ENCODE results near the gene ZNF609.
"Not testable (repeated sequence)": the region's sequence is repeated elsewhere in the genome, so short reads cannot be mapped to it uniquely, and the experiment has no call there.

Gene ZNF609

DNA sequence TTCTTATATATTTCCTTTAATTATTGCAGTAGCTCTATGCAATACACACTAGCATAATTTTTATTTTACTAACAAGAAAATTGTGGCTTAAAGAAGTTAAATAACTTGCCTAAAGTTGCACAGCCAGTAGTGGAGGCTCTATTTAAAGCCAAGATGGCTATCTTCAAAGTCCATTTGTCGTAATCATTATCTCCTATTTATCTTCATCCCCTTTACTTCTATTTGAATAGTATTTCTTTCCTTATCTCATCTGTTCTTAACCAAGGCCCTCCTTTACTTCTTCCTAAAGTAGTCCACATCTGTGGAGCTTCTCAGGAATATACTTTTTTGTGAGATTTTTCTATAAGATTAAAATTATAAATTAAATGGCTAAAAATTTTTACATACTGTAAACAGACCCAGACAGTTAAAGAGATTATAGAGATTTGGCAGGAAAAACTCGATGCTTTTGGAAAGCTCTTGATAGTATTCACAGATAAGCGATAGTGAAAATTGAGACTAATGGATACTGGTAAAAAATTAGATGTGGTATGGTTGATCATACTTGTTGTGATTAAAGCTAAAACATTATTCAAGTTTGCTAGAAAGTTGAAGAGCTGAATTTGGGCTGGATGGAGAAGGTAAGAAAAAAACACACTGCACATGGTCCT lies 129.2 kb downstream of the ZNF609 start:
- DNase-seq = no peak

GRCh38 chr15:64592845-64593244 lies 132.5 kb downstream of the ZNF609 start:
- not testable (repeated sequence) for DNase-seq

GRCh38 chr15:64596701-64597476 lies 136.5 kb downstream of the ZNF609 start:
- DNase-seq = no peak

DNA sequence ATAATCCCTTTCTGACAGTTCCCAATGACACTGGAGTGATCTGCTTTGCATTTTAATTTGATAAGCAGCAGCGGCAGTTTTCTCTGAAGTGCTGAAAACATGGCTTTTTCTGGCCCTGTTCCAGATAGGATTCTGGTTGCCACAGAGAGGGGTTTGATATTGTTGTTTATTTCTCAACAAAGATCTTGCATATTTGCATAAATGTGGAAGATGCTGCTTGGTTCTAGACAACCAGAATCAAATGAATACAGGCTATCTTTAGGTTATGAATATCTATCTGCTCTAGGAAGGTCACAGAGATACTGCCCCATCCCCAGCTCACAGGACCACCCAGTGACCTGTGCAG lies 137.1 kb downstream of the ZNF609 start:
- DNase-seq = no peak

- no peak for DNase-seq
Measured at GRCh38 chr15:64599226-64599625, 138.8 kb downstream of the ZNF609 start.

DNA sequence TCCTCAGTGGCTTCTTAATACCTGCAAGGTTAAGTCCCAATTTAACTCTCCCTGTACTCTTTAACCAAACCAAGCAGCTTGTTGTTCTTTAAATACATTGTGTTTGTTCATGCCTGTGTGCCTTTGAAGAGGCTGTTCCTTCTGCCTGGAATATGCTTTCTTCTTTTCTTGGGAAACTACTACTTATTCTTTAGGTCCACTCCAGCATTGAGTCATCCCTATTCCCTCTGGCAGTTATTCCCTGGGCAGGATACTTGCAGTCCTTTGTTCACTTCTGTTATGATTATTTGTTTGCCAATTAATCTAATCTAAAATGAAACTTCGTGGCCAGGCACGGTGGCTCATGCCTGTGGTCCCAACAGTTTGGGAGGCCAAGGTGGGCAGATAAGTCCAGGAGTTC lies 139.3 kb downstream of the ZNF609 start:
- DNase-seq = no peak

DNA sequence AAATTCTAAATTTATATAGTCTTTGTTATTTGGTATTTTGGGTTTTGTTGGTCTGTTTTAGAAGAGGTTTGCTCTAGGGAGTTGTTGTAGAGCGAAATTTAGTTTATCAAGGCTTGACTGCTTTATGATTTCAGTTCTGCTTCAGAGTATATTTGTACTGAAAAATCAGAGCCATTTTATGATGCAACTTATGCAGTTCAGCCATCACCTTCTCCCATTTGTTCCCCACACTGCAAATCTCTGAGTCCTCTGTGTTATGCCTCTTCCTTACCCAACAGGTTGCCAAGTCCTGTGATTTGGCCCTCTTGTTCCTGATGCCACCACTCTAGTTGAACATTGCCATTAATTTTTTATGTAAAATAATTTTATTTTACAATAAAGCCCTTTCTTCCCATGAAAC lies 140.4 kb downstream of the ZNF609 start:
- no peak for DNase-seq

DNA sequence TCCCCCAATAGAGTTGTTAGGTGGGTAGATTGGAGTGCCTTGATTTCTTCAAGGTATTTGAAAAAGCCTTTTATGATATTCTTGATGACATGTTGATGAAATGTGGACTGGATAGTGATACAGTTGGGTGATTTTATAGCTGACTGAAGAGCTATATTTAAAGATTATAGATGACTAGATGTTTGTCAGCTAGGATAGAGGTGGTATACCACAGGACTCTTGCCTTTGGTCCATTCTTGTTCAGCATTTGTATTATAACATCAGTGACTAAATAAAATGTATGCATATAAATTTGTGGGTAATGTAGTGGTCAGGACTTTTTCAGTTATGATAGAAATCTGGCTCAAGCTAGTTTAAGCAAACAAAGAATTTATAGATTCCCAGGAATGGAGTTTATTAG lies 143.9 kb downstream of the ZNF609 start:
- no peak for DNase-seq

- DNase-seq = not testable (repeated sequence)
Measured at GRCh38 chr15:64607416-64607815, 147.0 kb downstream of the ZNF609 start.

DNA sequence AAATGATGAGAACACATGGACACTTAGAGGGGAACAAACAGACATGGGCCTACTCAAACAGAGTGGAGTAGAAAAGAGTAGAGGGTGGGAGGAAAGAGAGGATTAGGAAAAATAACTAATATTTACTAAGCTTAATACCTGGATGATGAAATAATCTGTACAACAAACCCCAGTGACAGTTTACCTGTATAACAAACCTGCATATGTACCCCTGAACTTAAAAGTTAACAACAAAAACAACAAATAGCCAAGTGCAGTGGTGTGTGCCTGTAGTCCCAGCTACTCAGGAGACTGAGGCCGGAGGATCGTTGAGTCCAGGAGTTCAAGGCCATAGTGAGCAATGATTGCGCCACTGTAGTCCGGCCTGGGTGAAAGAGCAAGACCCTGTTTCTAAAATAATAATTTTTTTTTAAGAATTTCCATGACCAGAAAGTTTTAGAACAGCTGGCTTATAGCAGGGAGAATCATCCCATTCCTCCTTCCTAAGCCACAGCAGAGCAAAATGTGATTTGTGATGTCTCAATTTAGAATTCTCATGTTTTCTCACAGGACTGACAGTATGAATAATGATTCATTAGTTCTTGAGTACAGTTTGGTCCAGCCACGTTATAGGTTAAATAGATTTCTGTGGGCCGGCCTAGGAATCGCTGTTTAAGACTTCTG lies 150.0 kb downstream of the ZNF609 start:
- no peak for DNase-seq

GRCh38 chr15:64611085-64611725 lies 150.8 kb downstream of the ZNF609 start:
- DNase-seq = no peak

DNA sequence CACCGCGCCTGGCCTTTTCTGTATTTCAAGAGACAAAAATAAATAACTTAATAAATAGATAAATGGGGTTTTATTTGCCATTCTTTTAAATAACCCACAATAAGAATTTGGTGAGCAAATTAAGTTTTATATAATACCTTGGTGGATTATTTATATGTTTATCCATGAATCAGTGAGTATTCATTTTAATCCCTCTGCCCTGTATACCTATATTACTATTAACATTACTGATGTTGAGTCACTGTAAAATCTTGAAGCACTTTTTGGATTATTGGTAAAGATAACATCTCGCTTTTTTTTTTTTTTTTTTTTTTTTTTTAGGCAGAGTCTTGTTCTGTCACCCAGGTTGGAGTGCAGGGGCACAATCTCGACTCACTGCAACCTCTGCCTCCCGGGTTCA lies 154.1 kb downstream of the ZNF609 start:
- DNase-seq = no peak

DNA sequence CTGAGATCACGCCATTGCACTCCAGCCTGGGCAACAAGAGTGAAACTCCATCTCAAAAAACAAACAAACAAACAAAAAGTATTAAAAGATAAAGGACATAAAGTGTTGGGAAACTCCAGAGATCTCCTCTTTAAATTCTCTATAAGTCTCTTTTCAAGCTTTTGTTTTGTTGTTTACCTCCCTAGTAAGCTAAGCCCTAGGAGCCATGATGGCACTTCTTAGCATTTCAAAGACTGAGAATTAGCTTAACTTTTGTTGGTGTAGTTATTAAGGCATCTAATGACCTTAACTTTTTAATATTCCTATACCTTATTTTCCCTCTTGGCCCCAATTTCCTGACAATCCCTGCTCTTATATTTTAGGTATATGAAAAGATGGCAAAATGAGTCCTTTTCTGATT lies 157.3 kb downstream of the ZNF609 start:
- DNase-seq = no peak

- DNase-seq = no peak
Measured at GRCh38 chr15:64618138-64618537, 157.8 kb downstream of the ZNF609 start.

DNA sequence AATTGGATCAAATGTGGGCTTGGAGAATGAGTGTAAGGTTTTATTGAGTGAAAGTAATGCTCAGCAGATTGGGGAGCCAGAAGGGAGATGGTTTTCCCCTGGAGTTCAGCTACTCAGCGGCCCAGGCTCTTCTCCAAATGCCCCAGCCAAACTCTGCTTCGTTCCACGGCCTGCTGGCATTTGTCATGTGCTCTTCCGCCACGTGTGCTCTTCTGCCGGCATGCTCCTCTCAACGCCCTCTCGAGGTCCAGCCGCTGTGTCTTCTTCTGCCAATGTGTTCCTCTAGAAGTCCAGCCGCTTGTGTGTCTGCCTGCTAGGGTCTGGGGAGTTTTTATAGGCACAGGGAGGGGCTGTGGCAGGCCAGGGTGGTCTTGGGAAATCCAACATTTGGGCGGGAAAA lies 158.2 kb downstream of the ZNF609 start:
- DNase-seq = no peak

DNA sequence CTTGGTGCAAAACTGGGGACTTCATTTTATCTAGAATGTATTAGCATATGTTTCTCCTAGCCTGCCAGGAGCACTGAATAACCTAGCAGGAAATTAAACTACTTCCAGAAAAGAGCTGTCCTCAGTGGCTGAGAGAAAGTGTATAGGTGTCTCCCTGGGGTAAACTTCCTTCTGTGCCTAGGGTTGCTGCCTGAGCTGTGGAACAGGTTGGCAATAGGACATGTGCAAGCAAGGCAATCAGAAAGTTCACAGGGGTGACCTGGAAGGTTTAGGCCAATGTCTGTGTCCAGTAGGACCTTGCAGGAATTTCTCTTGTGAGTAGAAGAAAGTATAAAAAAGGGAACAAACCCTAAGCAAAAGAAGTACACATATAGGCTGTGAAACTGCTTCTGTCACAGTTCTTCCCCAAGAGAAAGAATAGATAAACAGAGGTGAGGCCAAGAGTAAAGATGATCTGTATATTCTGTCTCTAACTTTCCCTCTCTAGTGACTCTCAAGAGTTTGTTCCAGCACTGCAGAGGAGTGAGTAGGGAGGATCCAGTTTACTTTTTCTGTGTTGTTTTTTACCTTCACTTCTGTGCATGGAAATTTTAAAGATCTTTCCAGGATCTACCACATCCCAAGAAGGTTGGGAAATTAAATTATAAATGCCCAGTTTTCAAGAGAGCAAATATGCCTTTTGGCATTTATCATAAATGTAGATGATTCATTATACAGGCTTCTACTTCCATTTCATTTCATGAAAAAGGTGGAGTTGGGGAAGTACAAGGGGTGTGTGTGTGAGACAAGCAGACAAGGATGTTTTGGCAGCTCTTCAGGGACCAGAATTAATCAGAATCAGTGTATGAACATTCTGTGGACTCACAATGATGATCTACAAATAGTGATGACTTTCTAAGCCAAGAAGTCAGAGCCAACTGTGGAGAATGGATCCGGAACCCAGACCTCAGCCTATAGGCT lies 159.8 kb downstream of the ZNF609 start:
- no peak for DNase-seq

DNA sequence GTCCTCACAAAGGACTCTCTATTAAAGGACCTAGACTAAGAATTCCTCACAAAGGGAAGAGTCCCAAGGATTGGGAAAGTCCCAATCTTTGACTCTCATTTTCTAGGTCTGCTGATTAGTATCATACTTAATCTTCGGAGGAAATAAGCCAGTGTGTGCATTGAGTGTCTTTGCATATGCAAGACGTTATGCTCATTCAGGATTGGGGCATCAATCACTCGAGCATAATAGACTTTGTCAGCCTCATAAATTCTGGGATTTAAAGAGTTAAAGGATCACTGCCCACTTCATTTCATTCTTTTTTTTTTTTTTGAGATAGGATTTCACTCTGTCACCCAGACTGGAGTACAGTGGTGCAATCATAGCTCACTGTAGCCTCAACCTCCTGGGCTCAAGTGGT lies 160.7 kb downstream of the ZNF609 start:
- no peak for DNase-seq

DNA sequence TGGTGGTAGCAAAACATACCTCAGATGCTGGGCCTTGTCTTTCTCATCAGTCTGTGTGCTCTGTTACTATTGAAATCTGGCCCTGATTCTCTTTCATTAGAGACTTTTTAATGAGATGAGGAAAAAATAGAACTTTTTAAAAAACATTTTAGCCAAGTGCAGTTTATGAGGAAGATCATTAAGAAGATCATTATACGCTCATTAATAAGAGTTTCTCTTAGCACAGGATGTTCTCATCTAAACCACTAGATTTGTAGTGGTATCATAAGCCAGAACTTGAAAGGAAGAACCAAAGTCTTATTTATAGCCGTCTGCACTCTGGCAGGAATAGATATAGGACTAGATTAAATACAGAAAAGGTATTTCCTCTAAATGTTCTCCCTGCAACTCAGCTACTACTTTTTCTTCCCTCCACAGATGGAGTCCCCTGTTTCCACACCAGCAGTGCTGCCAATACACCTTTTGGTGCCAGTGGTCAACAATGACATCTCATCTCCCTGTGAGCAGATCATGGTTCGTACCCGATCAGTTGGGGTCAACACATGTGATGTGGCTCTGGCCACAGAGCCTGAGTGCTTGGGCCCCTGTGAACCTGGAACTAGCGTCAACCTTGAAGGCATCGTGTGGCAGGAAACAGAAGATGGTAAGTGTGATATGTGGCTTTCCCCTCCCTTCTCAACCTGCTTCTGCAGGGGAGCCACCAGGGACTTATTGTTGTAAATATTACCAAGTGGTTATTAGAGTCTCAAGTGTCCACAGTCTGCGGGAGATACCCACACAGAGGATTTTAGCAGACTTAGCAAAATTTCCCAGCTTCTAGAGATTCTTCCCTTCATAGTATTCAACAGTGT lies 162.3 kb downstream of the ZNF609 start:
- peak; percentile 8 for DNase-seq

DNA sequence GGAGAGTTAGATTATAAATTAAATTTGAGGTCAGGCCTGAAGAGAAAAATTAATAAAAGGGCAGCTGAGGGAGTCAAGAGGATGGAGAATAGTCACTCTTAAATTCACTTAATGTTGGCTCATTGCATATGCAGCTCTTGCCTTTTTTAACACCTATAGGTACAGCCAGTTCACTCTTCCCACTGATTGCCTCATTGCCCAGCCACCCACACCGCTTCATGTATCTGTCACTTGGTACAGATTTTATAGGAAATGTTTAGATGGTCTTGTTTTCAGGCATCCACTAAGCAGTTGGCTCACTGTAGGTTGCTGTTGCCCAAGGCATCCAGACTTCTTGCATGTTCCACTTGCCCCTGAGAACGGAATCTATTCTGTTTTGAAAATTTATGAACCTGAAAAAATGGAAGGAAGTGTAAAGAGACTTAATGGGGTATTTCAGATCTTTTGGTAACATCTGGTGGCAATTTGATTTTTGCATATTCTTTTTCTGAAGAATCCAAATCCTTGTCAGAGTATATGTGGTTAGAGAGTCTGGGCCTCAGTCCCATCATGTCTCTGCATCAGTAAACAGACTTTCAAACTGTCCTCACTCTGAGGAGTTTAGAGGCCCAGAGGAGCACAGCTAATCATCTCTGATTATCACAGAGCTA lies 163.1 kb downstream of the ZNF609 start:
- peak; percentile 7 for DNase-seq

DNA sequence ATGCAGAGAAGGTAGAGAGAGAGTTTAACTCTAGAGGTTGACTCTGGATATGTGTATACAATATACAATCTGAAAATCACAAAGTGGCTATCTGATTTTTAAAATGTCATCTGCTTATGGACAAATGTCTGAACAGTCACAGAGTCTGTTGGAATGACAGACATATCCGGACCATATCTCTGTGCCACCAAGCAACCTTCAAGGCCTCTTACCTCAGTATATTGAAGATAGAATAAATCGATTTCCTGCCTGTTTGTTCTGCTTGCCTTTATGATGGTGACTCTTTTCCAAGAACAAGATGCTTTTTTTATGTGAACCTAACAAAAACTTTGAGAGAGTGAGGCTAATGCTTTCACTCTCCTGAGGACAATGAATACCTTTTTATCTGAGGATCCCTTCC lies 163.9 kb downstream of the ZNF609 start:
- DNase-seq = no peak

GRCh38 chr15:64629063-64629462 lies 168.7 kb downstream of the ZNF609 start:
- DNase-seq = no peak
